ENCODE data around the gene SH3RF3.

Gene SH3RF3

DNA sequence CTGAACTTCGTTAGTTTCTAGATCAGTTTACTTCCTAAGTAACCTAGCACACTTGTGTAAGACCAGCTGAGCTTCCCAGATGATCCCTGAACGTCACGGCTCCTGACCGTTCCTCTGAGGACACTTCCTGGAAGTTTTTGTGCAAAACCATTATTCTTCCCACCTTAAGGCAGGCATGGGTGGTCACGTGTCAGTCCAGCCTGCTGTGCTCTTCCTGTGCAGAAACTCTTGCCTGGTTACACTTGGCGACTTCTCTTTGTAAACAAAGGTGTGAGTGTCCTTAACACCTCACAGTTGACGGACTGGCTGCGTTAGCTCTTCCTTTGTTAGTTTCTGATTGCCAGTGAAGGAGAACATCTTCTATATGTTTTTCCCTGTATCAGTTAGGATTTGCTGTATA is 118.3 kb downstream of the SH3RF3 start:
- no peak for DNase-seq

DNA sequence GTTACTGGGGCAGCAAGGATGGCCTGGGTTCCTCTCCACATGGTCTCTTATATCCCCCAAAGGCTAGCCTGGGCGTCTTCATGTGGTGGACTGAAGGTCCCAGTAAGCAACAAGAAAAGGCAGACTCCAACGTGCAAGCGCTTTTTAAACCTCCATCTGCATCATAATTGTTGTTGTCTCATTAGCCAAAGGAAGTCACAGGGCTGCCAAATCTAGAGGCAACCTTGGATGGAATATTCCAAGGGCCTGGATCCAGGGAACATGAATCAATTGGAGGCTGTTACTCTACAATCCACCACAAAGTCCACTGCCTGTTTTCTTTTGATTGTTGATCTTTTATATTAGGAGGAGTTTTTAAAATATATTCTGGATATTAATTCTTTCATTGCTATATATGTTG is 118.8 kb downstream of the SH3RF3 start:
- no peak for DNase-seq

DNA sequence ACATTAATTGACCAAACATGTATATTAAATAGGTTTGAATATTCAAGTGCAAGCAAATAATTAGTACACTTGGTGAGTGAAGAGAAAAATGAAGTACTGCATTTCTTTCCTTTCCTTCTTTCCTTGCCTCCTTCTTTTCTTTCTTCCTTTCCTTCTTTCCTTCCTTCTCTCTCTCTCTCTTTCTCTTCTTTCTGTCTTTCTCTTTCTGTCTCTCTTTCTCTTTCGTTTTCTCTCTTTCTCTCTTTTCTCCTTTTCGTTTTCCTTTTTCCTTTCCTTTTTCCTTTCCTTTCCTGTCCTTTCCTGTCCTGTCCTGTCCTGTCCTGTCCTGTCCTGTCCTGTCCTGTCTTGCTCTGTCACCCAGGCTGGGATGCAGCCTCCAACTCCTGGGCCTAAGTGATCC is 119.6 kb downstream of the SH3RF3 start:
- no peak for DNase-seq

DNA sequence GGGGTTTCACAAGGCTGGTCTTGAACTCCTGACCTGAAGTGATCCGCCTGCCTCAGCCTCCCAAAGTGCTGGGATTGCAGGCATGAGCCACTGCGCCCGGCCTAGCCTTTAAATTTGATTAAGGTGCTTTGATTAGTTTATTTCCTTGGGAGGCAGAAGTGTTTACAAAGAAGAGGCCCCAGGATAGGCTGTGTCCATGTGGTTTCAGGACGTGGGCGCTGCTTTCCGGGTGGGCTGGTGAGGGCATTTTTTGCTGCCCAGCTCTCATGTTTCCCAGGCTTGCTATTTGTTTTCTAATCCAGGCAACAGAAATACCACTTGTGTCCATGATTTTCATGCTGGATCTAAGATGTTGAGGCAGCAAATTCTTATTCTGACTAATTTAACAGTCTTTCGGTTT is 124.2 kb downstream of the SH3RF3 start:
- DNase-seq, result no peak

DNA sequence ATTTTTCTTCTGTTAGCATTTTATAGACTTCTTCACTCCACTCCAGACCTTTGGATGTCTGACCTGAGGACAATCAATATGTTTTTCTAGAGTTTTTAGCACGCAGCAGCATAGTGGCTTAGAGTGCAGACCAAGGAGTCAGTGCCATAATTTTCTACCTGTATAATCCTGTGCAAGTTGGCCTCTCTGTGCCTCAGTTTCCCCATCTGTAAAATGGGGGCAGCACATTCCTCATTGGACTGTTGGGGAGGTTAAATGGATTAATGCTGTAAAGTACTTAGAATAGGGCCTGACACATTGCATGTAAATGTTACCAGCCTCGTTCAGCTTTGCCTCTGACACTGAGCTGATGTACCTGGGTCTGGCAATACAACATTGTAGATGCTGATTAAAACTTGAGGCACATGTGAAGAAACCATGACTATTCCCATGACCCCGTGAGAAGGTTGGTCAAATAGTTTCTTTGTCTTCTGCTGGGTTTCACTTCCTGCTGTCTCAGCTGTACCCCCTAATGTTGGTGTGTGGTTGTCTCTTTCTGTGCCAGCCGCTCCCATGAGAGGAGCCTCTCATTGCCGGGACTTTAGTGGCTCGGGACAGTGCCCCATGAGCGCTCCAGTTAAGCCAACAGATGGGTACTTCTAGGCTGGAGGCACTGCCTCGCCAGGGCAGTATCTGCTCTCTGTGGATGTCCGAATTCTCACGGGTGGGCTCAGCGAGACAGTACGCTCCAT is 125.3 kb downstream of the SH3RF3 start:
- DNase-seq, result no peak

DNA sequence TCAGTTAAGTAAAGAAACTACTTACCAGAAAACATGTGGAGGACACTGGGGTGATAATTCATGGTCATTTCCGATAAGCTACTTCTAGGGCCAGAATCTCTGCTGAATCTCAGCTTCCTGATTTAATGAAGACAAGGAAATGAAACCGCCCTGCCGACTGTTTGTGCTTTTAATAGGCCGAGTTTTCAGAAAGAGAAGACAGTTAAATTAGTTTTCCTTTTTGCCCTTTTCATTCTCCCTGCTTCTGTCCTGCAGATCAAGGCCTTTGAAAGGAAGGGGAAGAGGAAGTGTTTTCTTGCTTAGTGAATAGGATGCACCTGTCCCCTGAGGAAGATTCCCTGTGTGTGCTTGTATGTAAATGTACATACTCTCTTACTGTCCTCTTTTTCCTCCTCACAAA is 126.6 kb downstream of the SH3RF3 start:
- no peak for DNase-seq

GRCh38 chr2:109256111-109256510 is 127.1 kb downstream of the SH3RF3 start:
- no peak for DNase-seq

- no peak for DNase-seq
Observed at GRCh38 chr2:109256921-109257320, 127.9 kb downstream of the SH3RF3 start.

- DNase-seq, result no peak
Observed at GRCh38 chr2:109257653-109258052, 128.6 kb downstream of the SH3RF3 start.

DNA sequence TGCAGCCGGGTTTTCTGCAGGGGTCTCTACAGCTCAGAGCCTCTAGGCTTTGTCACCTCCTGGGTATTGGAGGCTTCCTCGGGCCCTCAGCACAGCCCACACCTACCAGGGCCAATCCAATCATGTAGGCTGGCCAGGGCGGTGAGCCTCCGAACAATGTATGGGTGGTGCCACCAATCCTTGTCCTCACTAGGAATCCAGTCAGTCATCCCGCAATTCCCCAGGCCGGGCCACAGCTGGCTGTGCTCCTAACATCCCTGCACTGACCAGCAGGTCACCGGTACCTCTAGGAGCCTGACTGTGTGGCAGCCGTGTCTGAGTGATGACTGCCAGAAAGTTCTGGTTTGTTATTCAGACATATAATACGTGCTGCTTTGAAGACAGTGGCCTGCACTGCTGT is 129.4 kb downstream of the SH3RF3 start:
- DNase-seq, result no peak

GRCh38 chr2:109258905-109259540 is 130.0 kb downstream of the SH3RF3 start:
- no peak for DNase-seq

DNA sequence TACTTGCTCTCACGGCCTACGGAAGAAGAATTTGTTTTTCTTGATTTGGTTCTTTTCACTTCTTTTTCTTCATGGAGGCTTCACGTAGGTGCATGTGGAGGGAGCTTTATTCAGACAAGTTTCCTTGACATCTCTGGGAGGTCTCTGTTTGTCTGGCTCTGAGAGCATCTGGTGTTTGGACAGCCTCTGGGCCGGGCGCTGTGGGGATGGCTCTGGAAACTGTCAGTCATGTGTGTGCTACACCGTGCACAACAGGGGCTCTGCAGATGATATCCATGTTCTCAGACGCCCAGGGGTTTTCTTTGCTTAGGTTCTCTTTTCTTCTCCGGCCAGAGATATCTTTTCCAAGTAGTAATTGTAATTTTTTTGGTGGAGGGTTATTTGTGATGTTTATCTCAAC is 130.7 kb downstream of the SH3RF3 start:
- no peak for DNase-seq

- DNase-seq, result no peak
Observed at GRCh38 chr2:109260116-109260855, 131.3 kb downstream of the SH3RF3 start.

- no peak for DNase-seq
Observed at GRCh38 chr2:109260886-109261700, 132.1 kb downstream of the SH3RF3 start.

GRCh38 chr2:109261906-109262631 is 133.1 kb downstream of the SH3RF3 start:
- no peak for DNase-seq

DNA sequence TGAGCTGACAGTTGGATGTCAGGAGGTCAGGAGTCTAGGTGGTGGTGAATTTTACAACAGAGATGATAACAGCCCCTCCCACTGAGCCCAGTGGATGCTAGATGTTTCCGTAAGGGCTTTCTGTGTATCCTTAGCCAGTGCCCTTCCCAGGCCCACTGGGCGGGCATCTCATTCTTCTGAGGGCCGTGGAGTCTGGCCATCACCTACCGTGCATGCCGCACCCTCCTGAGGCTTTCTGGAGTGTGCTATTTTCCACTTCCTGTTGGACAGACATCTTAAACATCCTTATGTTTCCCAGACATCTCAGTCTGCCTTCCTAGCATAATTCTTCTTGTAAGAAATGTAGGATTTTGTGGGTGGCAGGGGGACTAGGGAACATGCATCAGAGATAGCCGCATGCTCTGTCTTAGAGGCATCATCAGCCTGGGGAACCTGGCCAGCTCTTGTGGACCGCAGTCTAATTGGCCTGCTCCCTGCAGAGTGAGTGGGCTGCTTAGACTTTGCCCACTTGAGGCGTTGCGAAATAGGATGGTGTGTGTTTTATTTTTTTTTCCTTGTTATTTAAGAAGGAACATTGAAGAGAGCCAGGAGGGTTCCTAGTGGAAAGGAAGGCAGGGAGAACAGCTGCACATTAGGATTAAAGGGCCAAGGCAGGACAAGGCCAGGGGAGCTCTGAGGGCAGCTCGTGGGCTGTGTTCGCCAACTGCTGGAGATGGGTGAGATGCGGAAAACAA is 135.8 kb downstream of the SH3RF3 start:
- no peak for DNase-seq

DNA sequence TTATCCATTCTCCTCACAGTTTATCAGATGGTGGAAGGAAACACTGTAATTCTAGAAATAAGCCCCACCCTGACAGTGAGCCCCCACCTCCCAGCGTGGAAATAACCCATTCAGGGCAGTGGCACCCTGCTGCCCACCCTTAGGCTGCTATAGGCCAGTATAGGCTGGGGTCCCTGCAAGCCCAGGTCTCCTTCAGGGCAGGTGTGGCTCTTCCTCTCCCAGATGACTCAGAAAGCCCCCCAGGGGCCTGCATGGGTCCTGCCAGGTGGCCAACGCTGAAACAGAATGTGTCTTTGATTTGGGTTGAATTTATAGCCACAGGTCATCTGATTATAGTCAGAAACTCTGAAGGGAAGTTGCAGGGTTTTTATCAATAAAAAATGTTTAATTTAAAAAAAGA is 136.4 kb downstream of the SH3RF3 start:
- no peak for DNase-seq

- no peak for DNase-seq
Observed at GRCh38 chr2:109265953-109266352, 136.9 kb downstream of the SH3RF3 start.

- DNase-seq, result no peak
Observed at GRCh38 chr2:109266496-109266895, 137.5 kb downstream of the SH3RF3 start.

DNA sequence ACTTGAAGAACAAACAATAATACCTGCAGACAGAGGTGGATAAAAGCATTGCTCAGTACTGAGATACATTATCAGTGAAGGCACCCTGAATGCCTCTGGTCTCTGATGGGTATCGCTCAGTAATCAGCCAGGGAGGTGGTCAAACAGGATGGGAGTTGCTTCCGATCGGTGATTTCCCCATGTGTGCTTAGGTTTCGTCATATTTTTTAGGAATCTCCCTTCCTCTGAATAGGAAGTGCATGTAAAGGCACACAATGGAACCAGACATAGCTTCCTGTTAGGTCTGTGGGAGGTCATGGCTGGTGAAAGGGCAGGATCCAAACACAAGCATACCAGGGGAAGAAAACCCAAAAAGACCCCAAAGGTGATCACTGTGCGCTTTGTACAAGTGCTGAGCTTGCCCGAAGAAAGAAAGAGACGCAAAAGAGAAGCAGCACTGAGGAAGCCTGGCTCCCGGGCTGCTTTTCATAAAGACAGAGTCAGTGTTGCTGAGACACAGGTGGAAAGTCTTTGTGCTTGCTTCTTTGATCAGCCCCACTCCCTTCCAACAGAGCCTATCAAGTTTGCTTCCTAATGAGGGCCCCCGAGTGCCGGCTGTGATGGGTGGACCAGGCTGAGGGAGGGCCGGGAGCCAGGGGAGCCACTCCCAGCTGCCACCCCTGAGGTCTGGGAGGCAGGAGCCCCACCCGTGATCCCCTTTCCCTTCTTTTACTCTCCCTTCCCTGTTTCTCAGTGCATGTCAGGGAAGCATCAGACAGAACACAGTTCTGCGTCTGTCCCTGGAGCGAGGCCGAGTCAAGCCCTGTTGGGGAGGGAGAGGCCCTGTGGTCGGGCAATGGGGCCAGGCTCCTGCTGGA is 138.2 kb downstream of the SH3RF3 start:
- DNase-seq, result no peak

- DNase-seq, result no peak
Observed at GRCh38 chr2:109268916-109269315, 139.9 kb downstream of the SH3RF3 start.

Measured in CD4-positive, alpha-beta T cell treated with Interleukin-10 for 1 hour (primary cell).